Thyroid gland (tissue), 4 donors: Measurements from ENCODE around the gene LTB4R.
"Not testable (repeated sequence)": the region's sequence is repeated elsewhere in the genome, so short reads cannot be mapped to it uniquely, and the experiment has no call there.

ENCODE experiments used
- POLR2A ChIP-seq, 2 donors: fragments of 450-650 bp; IDR thresholded peaks; one replicate each; pipeline ENCODE4 v1.6.1; 2017; ENCODE audit warnings: antibody characterized with exemption in 2 of 2, mild to moderate bottlenecking in 2 of 2, moderate library complexity in 1 of 2
- TF ChIP-seq, protein P1 (sequence below), 6 experiments: fragments of 200-600 bp in 3 of 6; fragments of 450-650 bp in 3 of 6; sonication (generic) in 3 of 6; IDR thresholded peaks; one replicate each; pipeline ENCODE4 v1.5.1; 2016 to 2019; ENCODE audit warnings: antibody characterized with exemption in 6 of 6, mild to moderate bottlenecking in 2 of 6, inconsistent platforms in 1 of 6, moderate library complexity in 1 of 6

DNA sequence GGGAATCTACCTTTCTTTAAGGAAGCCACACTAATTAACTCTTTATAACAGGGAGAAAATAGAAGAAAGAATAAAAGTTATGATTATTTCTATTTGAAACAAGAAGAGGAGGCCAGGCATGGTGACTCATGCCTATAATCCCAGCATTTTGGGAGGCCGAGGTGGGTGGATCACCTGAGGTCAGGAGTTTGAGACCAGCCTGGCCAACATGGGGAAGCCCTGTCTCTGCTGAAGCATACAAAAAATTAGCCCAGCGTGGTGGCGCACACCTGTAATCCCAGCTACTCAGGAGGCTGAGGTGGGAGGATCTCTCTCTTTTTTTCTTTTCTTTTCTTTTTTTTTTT lies 43.2 kb downstream of the LTB4R start:
- TF ChIP-seq, protein P1, sequence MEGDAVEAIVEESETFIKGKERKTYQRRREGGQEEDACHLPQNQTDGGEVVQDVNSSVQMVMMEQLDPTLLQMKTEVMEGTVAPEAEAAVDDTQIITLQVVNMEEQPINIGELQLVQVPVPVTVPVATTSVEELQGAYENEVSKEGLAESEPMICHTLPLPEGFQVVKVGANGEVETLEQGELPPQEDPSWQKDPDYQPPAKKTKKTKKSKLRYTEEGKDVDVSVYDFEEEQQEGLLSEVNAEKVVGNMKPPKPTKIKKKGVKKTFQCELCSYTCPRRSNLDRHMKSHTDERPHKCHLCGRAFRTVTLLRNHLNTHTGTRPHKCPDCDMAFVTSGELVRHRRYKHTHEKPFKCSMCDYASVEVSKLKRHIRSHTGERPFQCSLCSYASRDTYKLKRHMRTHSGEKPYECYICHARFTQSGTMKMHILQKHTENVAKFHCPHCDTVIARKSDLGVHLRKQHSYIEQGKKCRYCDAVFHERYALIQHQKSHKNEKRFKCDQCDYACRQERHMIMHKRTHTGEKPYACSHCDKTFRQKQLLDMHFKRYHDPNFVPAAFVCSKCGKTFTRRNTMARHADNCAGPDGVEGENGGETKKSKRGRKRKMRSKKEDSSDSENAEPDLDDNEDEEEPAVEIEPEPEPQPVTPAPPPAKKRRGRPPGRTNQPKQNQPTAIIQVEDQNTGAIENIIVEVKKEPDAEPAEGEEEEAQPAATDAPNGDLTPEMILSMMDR (IDR thresholded peaks at IDR 0.05): not testable (repeated sequence)
- not testable (repeated sequence) for TF ChIP-seq POLR2A (IDR thresholded peaks at IDR 0.05)
